GM18508 (cell line): ENCODE data around the gene ZRANB1.

ENCODE experiments used
- ATAC-seq: cut with Tn5 transposase; IDR thresholded peaks from one replicate; pipeline ENCODE4 v1.9.1; 2021; ENCODE audit warnings: moderate number of reproducible peaks; ENCODE audit not compliant: insufficient read depth, unreplicated experiment

Gene ZRANB1

DNA sequence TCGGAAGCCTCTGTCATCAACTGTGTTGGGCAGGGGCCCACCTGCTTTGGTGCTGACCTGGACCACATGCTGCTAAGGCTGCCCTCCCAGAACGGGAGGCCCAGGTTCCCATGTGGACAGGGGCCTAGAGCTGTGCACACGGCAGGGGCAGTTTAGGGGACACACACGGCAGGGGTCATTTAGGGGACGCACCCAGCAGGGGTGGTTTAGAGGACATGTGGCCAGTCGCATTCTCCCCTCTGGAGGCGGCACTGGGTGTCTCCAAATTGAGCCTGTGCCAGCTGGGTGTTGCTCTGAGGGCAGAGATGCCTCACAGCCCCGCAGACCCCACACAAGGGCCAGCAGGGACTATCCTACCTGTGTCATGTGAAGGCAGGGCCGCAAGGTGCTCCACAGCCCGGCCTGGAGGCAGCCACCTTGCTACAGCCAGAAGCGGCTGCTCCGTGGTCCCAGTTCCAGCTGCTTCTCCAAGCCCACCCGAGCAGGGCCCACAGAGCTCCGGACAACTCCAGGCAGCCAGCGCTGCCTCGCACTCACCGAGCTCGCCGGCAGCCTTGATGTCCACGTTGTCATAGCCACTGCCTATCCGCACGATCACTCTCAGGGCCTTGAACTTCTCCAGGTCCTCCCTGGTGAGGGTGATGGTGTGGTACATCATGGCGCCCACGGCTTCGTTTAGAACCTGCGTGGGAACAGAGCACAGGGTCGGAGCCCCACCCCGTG is 60.7 kb downstream of the ZRANB1 start:
- no peak for ATAC-seq

GRCh38 chr10:125003146-125003900 is 61.4 kb downstream of the ZRANB1 start:
- ATAC-seq = no peak

DNA sequence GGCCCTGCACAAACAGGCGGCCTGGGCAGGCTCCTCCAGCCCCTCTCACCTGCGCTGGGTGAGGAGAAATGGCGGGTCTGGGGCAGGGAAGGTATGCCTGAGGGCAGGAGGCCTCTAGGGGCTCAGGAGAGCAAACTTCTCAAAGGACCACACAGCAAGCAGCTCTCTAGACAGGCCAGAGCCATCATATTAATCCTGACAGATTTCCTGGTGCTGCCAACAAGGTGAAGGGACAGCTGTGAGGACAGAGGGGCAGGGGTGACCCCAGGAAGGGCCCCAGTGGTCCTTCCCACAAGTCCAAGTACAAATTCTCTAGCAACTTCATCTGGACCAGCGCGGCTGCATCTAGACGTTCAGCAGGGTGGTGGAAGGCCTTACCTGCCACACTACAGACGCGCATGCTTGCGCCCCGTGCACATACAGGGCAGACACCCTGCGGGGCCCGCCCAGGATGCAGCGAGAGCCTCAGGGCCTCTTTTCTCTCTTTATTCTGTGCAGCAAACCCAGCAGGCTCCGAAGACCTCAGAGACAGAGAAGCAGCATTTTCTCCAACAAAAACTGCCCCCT is 62.1 kb downstream of the ZRANB1 start:
- no peak for ATAC-seq

DNA sequence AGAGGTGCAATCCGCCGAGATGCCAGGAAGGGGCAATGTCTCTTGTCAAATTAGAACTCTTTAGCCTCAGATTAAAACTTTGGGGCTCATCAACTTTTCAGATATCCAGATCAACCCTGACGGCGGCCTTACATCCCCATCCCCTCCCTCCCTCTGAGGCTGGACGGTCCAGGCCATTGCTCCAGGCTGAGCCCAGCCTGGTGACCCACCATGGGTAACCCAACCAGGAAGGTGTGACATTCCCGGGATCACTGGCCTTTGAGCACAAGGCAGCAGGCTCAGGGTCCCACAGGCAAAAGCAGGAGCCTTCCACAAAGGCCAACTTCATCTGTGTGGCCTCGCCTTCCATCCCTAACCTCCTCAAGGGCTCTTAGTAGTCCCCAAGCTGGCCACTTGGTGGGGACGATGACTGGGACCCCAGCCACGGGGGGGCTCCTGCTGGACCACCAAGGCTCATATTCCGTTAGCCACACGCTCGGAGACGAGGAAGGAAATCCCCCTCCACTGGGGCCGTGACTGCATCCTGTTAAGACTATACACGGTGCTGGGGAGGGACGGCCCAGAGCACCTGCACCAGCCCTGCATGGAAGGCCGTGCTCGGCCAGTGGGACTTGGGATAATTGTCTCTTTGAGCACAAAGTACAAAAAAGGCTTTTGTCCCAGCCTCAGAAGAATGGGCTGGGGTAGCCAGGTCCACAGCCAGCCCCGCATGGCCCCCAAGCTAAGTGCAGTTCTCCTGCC is 62.8 kb downstream of the ZRANB1 start:
- ATAC-seq = no peak

DNA sequence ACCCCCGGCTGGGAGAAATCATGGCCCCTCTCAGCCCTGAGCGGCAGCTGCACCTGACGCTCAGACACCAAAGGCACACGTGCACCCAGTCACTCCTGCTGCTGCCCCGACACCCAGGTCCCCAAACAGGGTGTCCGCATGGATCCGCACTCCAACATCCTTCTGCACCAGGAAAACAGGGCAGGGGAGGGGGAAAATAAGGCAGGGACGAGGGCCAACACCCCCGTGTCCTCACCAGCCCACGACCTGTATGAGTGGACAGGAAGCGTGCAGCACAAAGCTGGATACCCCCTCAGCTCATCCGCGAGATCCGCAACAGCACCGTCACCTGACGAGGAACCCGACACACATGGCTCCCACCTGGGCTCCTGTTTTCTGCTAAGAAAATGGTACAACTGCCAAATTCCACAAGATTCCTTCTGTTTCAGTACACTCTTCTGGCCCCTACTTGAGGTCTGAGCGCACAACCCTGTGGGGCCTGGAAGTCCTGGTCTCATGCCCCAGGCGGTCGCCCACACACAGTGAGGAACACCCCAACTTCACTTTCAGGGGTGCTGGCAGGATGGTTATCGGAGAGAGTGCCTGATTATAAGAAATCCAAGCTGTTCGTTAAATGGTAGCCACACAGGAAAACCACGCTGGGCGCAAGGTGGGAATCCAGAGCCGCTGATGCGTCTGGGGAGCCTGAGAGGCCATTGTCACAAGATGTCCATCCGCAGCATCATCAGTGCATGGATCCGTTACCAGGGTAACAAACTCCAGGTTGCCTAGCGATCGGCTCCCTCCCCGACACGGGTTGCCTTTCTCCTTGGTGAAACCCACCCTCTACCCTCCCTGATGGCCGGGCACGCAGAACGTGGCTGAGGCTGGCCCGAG is 63.6 kb downstream of the ZRANB1 start:
- ATAC-seq = no peak

- ATAC-seq = no peak
Observed at GRCh38 chr10:125006188-125006680, 64.3 kb downstream of the ZRANB1 start.

- ATAC-seq = no peak
Observed at GRCh38 chr10:125006921-125007426, 65.1 kb downstream of the ZRANB1 start.

DNA sequence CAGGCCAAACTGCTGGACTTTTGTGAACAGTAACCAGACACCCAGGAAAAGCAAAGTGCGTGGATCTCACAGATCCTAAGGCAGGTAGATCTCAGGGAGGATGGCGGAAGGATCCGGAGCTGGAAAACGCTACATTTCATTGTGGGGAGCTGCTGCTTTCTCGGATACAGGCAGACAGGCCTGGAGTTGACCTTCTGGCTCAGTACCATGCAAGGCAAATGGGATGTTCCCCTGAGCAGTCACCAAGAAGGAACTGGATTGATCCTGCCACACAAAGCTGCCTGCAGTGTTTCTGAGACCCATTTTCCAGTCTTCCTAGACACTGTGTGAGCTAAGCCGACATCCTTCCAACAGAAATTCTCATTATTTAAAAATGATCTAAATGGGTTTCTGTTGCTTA is 65.5 kb downstream of the ZRANB1 start:
- ATAC-seq = no peak

GRCh38 chr10:125008689-125009638 is 67.0 kb downstream of the ZRANB1 start:
- no peak for ATAC-seq

- no peak for ATAC-seq
Observed at GRCh38 chr10:125009661-125010161, 67.8 kb downstream of the ZRANB1 start.

DNA sequence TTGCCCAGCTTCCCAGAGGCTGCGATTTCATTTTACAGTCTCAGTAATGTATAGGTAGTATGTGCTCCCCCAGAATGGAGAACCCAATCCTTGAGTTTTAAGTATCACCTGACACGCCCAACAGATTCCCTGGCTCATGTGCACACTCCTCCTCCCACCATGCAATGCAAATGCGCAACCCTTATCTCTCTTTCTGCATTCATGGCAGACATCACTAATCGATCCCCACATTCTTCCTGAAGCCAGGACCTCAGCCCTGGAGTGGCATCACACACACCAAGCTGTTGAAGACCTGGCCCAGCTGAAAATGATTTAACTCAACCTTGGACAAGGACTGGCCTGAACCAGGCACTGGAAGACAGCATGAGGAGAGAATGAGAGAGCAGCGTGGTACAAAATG is 68.4 kb downstream of the ZRANB1 start:
- no peak for ATAC-seq

GRCh38 chr10:125011171-125011925 is 69.4 kb downstream of the ZRANB1 start:
- no peak for ATAC-seq

- no peak for ATAC-seq
Observed at GRCh38 chr10:125011926-125012705, 70.2 kb downstream of the ZRANB1 start.

DNA sequence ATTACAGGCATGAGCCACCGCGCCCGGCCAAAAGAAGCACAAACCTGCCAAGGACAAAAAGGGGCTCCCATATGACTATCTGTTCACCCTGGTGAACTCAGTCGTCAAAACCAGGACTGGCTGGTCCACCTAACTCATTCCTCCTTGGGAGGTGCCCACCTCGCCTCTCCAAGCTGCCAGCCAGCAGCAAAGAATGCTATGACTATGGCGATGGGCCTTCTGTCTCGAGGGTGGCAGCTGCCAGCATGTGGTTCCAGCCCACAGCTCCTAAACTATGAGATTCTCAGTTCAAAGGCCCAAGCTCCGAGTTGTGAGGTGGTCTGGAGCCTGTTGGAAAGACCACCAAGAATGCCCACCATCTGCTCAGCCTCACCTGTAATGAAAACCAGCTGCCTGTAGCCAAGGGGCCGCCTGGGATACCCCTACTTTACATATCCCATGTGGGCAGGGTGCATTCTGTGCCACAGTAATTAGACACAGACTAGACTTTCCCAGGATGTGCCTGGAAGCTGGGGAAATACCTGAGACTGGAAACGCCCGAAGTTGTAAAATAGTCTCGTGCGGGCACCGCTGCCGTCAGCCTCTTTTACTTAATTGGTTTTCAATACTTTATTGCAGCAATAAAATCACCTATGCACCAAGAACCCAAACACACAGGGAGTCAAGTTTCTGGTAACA is 71.1 kb downstream of the ZRANB1 start:
- no peak for ATAC-seq

DNA sequence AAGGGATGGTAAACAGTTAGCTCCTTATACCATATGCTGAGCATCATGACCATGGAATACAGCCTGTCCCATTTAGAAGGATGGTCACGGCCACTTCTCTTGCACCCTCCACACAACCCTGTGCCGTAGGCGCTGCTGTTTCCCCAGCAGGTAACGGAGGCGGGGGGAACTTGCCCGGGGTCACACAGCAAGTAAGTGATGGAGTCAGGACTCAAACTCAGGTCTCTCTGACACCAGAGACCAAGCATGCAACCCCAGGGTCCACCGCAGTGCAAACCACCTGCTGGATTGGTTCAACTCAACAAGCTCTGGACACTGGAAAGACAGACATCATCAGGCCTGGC is 71.6 kb downstream of the ZRANB1 start:
- ATAC-seq = no peak

- ATAC-seq = no peak
Observed at GRCh38 chr10:125014086-125014830, 72.3 kb downstream of the ZRANB1 start.
